T-cell (primary cell): ENCODE results near the gene DMKN. TPM values are rescaled to one million over a fixed set of nuclear protein-coding genes. Genes with fewer than 3 reads are reported as not detected.

Experiments used
- ATAC-seq, 4 experiments: fragments of 200-7000 bp in 3 of 4; fragments of 150-1000 bp in 1 of 4; cut with Tn5 transposase; replicated peaks in 1 of 4; 1 replicate in 3 of 4; 2 replicates in 1 of 4; pipeline ENCODE4 v1.10.0; 2021; ENCODE audit warnings: moderate library complexity in 3 of 4, mild to moderate bottlenecking in 2 of 4, moderate number of reproducible peaks in 1 of 4
- CTCF ChIA-PET, 2 donors: fragments of 300-600 bp; sonication (Branson Sonifier 250); formaldehyde crosslinking; loops; one replicate each; lab custom pipeline; 2022; ENCODE audit warnings: antibody characterized with exemption in 2 of 2; lab: Charles Lee
- POLR2A ChIA-PET, 2 donors: fragments of 300-600 bp; sonication (Branson Sonifier 250); formaldehyde crosslinking; loops; one replicate each; lab custom pipeline; 2022; ENCODE audit warnings: antibody characterized with exemption in 2 of 2; lab: Charles Lee
- DNase-seq, 35 experiments: peaks; one replicate each; pipeline versions ENCODE4 v3.0.0 to v3.0.0-alpha.2; 2013 to 2023
- H3K27ac ChIP-seq: one replicate; pipeline ENCODE4 v1.5.1; 2013; ENCODE audit warnings: low read length
- H3K27me3 ChIP-seq, 2 experiments: replicated peaks in 1 of 2; 1 replicate in 1 of 2; 2 replicates in 1 of 2; pipeline versions ENCODE4 v1.6.1 to v1.7.0; 2013; ENCODE audit warnings: low read length in 1 of 2, mixed read lengths in 1 of 2; ENCODE audit not compliant: control insufficient read depth in 2 of 2, insufficient read depth in 2 of 2; ENCODE audit errors: extremely low read depth in 1 of 2
- H3K36me3 ChIP-seq, 2 donors: 1 replicate in 1 of 2; 2 replicates in 1 of 2; pipeline versions ENCODE4 v1.6.1 to v1.7.0; 2013; ENCODE audit warnings: low read length in 1 of 2; ENCODE audit not compliant: control insufficient read depth in 2 of 2, insufficient read depth in 1 of 2; ENCODE audit errors: extremely low read depth in 1 of 2
- H3K4me1 ChIP-seq, 2 experiments: 1 replicate in 1 of 2; 2 replicates in 1 of 2; pipeline versions ENCODE4 v1.6.1 to v1.7.0; 2013; ENCODE audit warnings: low read length in 2 of 2, mixed read lengths in 1 of 2; ENCODE audit not compliant: insufficient read depth in 2 of 2, control insufficient read depth in 1 of 2; ENCODE audit errors: extremely low read depth in 1 of 2
- H3K4me3 ChIP-seq, 2 donors: 1 replicate in 1 of 2; 2 replicates in 1 of 2; pipeline versions ENCODE4 v1.5.1 to v1.7.0; 2013; ENCODE audit warnings: mild to moderate bottlenecking in 2 of 2, low read length in 1 of 2, moderate library complexity in 1 of 2; ENCODE audit not compliant: control insufficient read depth in 1 of 2; ENCODE audit errors: extremely low read depth in 1 of 2
- H3K9me3 ChIP-seq: 2 replicates; pipeline ENCODE4 v1.7.0; 2013
- H3K27ac Mint-ChIP-seq, 2 donors: one replicate each; pipeline ENCODE4 v1.8.0; 2020 to 2021; ENCODE audit warnings: mild to moderate bottlenecking in 2 of 2, mixed read lengths in 2 of 2
- H3K27me3 Mint-ChIP-seq, 2 donors: one replicate each; pipeline ENCODE4 v1.8.0; 2021 to 2022; ENCODE audit warnings: mixed read lengths in 2 of 2
- H3K36me3 Mint-ChIP-seq: one replicate; pipeline ENCODE4 v1.8.0; 2021; ENCODE audit warnings: mixed read lengths
- H3K4me1 Mint-ChIP-seq, 3 donors: one replicate each; pipeline ENCODE4 v1.8.0; 2020 to 2022; ENCODE audit warnings: mixed read lengths in 3 of 3, mild to moderate bottlenecking in 1 of 3
- H3K4me3 Mint-ChIP-seq, 3 donors: one replicate each; pipeline ENCODE4 v1.8.0; 2020 to 2022; ENCODE audit warnings: mild to moderate bottlenecking in 3 of 3, mixed read lengths in 3 of 3, moderate library complexity in 3 of 3
- H3K9me3 Mint-ChIP-seq, 3 donors: one replicate each; pipeline ENCODE4 v1.8.0; 2020 to 2022; ENCODE audit warnings: mixed read lengths in 3 of 3
- WGBS: methylation state at CpG from one replicate; pipeline ENCODE4 v1.1.5; 2013; ENCODE audit warnings: missing lambda C conversion rate; ENCODE audit not compliant: insufficient coverage; 5-methylcytosine and 5-hydroxymethylcytosine counted together
- total RNA-seq, 35 experiments: library from RNA in 6 of 35; stranded (reverse) in 6 of 35; fragments of 120-200 nt in 1 of 35; gene quantifications; one replicate each; pipeline versions ENCODE4 v1.2.1 to v1.2.4 and lab custom pipeline; 2013 to 2026

The DMKN gene
- total RNA-seq, 5 donors from 2014 or later (not counting 1 experiment from before 2014, with no cell fraction given): 1.8 to 2.3 (median 2.1) TPM; not detected in 1

- Histone ChIP-seq H3K36me3 (no peaks in the 10 kb centered on the region), H3K4me3 (no peak overlapping the region), H3K27me3 (no peaks in the 10 kb centered on the region), H3K9me3 (no peaks in the 10 kb centered on the region), H3K27ac (no peak overlapping the region), H3K4me1 (peaks cover 18 to 46% of the 10 kb centered on the region in 2 experiments)
- Mint-ChIP-seq H3K4me3 (no peak overlapping the region), H3K9me3 (no peaks in the 10 kb centered on the region), H3K4me1 (peaks cover 36 to 70% (median 37%) of the 10 kb centered on the region in 3 donors), H3K27me3 (no peaks in the 10 kb centered on the region), H3K36me3 (no peaks in the 10 kb centered on the region), H3K27ac (peak overlapping the region in 1 of 2 donors; percentile 24)
- ChIA-PET CTCF (no interaction called here), POLR2A (interaction anchor here in 1 of 2 donors (0.8 kb wide), 1 partner anchor 116 kb away, joined by 3 read pairs; no protein-coding TSS in a partner anchor)
- DNase-seq (no peak), ATAC-seq (no peak)
- 96% methylated on average over 9 of the region's 9 CpGs for WGBS
These were observed 52.4 kb downstream of the DMKN start for GRCh38 chr19:35461060-35461459.

GRCh38 chr19:35460608-35461007 is 52.8 kb downstream of the DMKN start:
- DNase-seq: no peak
- Mint-ChIP-seq H3K27ac (peak overlapping the region; percentile 24 to 59), H3K9me3 (no peaks in the 10 kb centered on the region), H3K4me1 (peaks cover 40 to 74% (median 41%) of the 10 kb centered on the region in 3 donors), H3K4me3 (no peak overlapping the region), H3K27me3 (no peaks in the 10 kb centered on the region), H3K36me3 (no peaks in the 10 kb centered on the region)
- Histone ChIP-seq H3K27ac (no peak overlapping the region), H3K9me3 (no peaks in the 10 kb centered on the region), H3K27me3 (no peaks in the 10 kb centered on the region), H3K4me3 (no peak overlapping the region), H3K36me3 (no peaks in the 10 kb centered on the region), H3K4me1 (peaks cover 18 to 49% of the 10 kb centered on the region in 2 experiments)
- CTCF ChIA-PET: no interaction called here
- POLR2A ChIA-PET: no interaction called here
- no peak for ATAC-seq
- 84% methylated on average over 4 of the region's 10 CpGs for WGBS

GRCh38 chr19:35459414-35460082 is 53.9 kb downstream of the DMKN start:
- no peaks in the 10 kb centered on the region for H3K36me3 Mint-ChIP-seq
- no peak overlapping the region for H3K4me3 Mint-ChIP-seq
- Histone ChIP-seq H3K9me3 (no peaks in the 10 kb centered on the region), H3K27me3 (no peaks in the 10 kb centered on the region), H3K27ac (no peak overlapping the region), H3K4me3 (no peak overlapping the region), H3K4me1 (peaks cover 18 to 49% of the 10 kb centered on the region in 2 experiments), H3K36me3 (no peaks in the 10 kb centered on the region)
- 86% methylated on average over 9 of the region's 14 CpGs for WGBS
- H3K4me1 Mint-ChIP-seq: peaks cover 43 to 70% (median 43%) of the 10 kb centered on the region in 3 donors
- POLR2A ChIA-PET: interaction anchor here in 1 of 2 donors (0.6 kb wide), 1 partner anchor 352 kb away, joined by 5 read pairs; no protein-coding TSS in a partner anchor
- H3K9me3 Mint-ChIP-seq: no peaks in the 10 kb centered on the region
- no peak for DNase-seq
- no peak overlapping the region for H3K27ac Mint-ChIP-seq
- ATAC-seq: no peak
- CTCF ChIA-PET: interaction anchor here (0.8 to 1.2 kb wide), 2 partner anchors 8 kb away, joined by 3 read pairs; no protein-coding TSS in a partner anchor
- no peaks in the 10 kb centered on the region for H3K27me3 Mint-ChIP-seq

GRCh38 chr19:35458731-35459391 is 54.6 kb downstream of the DMKN start:
- ChIA-PET CTCF (interaction anchor here (0.8 to 1.2 kb wide), 2 partner anchors 8 to 9 kb away, joined by 3 read pairs; no protein-coding TSS in a partner anchor), POLR2A (no interaction called here)
- WGBS: 78% methylated on average over 2 of the region's 10 CpGs
- Mint-ChIP-seq H3K4me1 (peaks cover 39 to 66% (median 41%) of the 10 kb centered on the region in 3 donors), H3K9me3 (no peaks in the 10 kb centered on the region), H3K4me3 (no peak overlapping the region), H3K27me3 (no peaks in the 10 kb centered on the region), H3K27ac (no peak overlapping the region), H3K36me3 (no peaks in the 10 kb centered on the region)
- Histone ChIP-seq H3K4me3 (no peak overlapping the region), H3K27me3 (no peaks in the 10 kb centered on the region), H3K36me3 (no peaks in the 10 kb centered on the region), H3K27ac (no peak overlapping the region), H3K4me1 (peaks cover 18 to 44% of the 10 kb centered on the region in 2 experiments), H3K9me3 (no peaks in the 10 kb centered on the region)
- no peak for ATAC-seq
- peak in 1 of 35 experiments; percentile 37 for DNase-seq

GRCh38 chr19:35458192-35458591 is 55.3 kb downstream of the DMKN start:
- POLR2A ChIA-PET: no interaction called here
- Histone ChIP-seq H3K9me3 (no peaks in the 10 kb centered on the region), H3K27ac (no peak overlapping the region), H3K27me3 (no peaks in the 10 kb centered on the region), H3K4me1 (peaks cover 13 to 37% of the 10 kb centered on the region in 2 experiments), H3K36me3 (no peaks in the 10 kb centered on the region), H3K4me3 (no peak overlapping the region)
- DNase-seq: no peak
- WGBS: 100% methylated on average over 1 of the region's 1 CpG
- CTCF ChIA-PET: no interaction called here
- Mint-ChIP-seq H3K36me3 (no peaks in the 10 kb centered on the region), H3K4me1 (peaks cover 33 to 60% (median 34%) of the 10 kb centered on the region in 3 donors), H3K9me3 (no peaks in the 10 kb centered on the region), H3K27ac (no peak overlapping the region), H3K4me3 (no peak overlapping the region), H3K27me3 (no peaks in the 10 kb centered on the region)
- ATAC-seq: no peak

- H3K27ac Mint-ChIP-seq: no peak overlapping the region
These were observed 56.3 kb downstream of the DMKN start for GRCh38 chr19:35457173-35457572.

More at GRCh38 chr19:35457173-35457572, 56.3 kb downstream of the DMKN start:
- peaks cover 4 to 30% of the 10 kb centered on the region in 2 experiments for H3K4me1 ChIP-seq
- no peaks in the 10 kb centered on the region for H3K9me3 ChIP-seq
- Mint-ChIP-seq H3K4me3 (no peak overlapping the region), H3K27me3 (no peaks in the 10 kb centered on the region), H3K4me1 (peaks cover 24 to 57% (median 26%) of the 10 kb centered on the region in 3 donors), H3K9me3 (no peaks in the 10 kb centered on the region), H3K36me3 (no peaks in the 10 kb centered on the region)
- 73% methylated on average over 5 of the region's 5 CpGs for WGBS
- POLR2A ChIA-PET: no interaction called here
- no peak overlapping the region for H3K4me3 ChIP-seq
- no peaks in the 10 kb centered on the region for H3K36me3 ChIP-seq
- H3K27me3 ChIP-seq: no peaks in the 10 kb centered on the region
- CTCF ChIA-PET: interaction anchor here in 1 of 2 donors (0.6 kb wide), 1 partner anchor 9 kb away, joined by 3 read pairs; no protein-coding TSS in a partner anchor
- ATAC-seq: no peak
- no peak for DNase-seq
- no peak overlapping the region for H3K27ac ChIP-seq
